Mammary epithelial cell (primary cell): ENCODE measurements around the gene IRF2BP2.

Source experiments
- EZH2 ChIP-seq: IDR thresholded peaks from 2 replicates; pipeline ENCODE4 v1.6.1; 2012; ENCODE audit warnings: low read length, inconsistent platforms, borderline replicate concordance
- TF ChIP-seq, protein P1 (sequence below), 2 donors: IDR thresholded peaks in 1 of 2; conservative IDR thresholded peaks in 1 of 2; 2 replicates each; pipeline ENCODE4 v1.5.1; 2011 to 2012; ENCODE audit warnings: inconsistent platforms in 2 of 2, low read length in 2 of 2, mild to moderate bottlenecking in 2 of 2, control low read depth in 1 of 2, low read depth in 1 of 2; ENCODE audit not compliant: insufficient read depth in 1 of 2; ENCODE audit errors: extremely low read depth in 1 of 2

DNA sequence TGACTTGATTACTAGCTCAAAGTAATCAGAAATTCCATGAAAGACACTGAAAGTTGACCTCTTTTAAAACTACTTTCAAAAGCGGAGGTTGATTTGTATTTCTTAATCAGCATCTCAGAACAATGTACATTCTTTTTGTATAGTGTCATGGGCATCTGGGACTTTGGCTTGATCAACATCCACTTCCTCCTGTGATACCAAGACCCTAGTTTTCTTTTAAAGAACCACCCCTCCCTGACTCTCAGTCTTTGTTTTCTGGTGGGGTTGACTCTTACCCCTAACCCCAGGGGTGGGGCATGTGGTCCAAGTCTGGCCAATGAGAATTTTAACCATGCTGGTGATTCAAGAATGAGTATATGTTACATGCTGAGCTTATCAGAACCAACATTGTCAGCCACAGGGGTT lies 21.7 kb upstream of the IRF2BP2 start:
- TF ChIP-seq, protein P1, sequence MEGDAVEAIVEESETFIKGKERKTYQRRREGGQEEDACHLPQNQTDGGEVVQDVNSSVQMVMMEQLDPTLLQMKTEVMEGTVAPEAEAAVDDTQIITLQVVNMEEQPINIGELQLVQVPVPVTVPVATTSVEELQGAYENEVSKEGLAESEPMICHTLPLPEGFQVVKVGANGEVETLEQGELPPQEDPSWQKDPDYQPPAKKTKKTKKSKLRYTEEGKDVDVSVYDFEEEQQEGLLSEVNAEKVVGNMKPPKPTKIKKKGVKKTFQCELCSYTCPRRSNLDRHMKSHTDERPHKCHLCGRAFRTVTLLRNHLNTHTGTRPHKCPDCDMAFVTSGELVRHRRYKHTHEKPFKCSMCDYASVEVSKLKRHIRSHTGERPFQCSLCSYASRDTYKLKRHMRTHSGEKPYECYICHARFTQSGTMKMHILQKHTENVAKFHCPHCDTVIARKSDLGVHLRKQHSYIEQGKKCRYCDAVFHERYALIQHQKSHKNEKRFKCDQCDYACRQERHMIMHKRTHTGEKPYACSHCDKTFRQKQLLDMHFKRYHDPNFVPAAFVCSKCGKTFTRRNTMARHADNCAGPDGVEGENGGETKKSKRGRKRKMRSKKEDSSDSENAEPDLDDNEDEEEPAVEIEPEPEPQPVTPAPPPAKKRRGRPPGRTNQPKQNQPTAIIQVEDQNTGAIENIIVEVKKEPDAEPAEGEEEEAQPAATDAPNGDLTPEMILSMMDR (conservative IDR thresholded peaks at IDR 0.05 in 1 of 2, IDR thresholded peaks at IDR 0.05 in 1 of 2; ENCODE audit: extremely low read depth in 1 of 2, insufficient read depth in 1 of 2, low read depth in 1 of 2, low read length in 2 of 2) = no peak
- no peak for TF ChIP-seq EZH2
